ENCODE data around the gene EIF1B. TPM values are rescaled to one million over a fixed set of nuclear protein-coding genes. Genes with fewer than 3 reads are reported as not detected.

The EIF1B gene
- total RNA-seq, 1 donor from 2014 or later = 103 TPM

GRCh38 chr3:40291471-40291870, 18.0 kb upstream of the EIF1B start:
- no peak for DNase-seq (ENCODE audit: low spot score, unreplicated experiment)
- no peak for TF ChIP-seq CTCF (IDR thresholded peaks at IDR 0.05; ENCODE audit: unreplicated experiment)
- H3K27ac Mint-ChIP-seq = no peak overlapping the region
- H3K4me1 Mint-ChIP-seq (ENCODE audit: low read depth) = peaks cover 2% of the 10 kb centered on the region
- H3K27me3 Mint-ChIP-seq = no peaks in the 10 kb centered on the region
- H3K9me3 Mint-ChIP-seq (ENCODE audit: low read depth) = no peaks in the 10 kb centered on the region
- H3K4me3 Mint-ChIP-seq (ENCODE audit: low read depth) = no peak overlapping the region
- H3K36me3 Mint-ChIP-seq (ENCODE audit: insufficient read depth) = no peaks in the 10 kb centered on the region

DNA sequence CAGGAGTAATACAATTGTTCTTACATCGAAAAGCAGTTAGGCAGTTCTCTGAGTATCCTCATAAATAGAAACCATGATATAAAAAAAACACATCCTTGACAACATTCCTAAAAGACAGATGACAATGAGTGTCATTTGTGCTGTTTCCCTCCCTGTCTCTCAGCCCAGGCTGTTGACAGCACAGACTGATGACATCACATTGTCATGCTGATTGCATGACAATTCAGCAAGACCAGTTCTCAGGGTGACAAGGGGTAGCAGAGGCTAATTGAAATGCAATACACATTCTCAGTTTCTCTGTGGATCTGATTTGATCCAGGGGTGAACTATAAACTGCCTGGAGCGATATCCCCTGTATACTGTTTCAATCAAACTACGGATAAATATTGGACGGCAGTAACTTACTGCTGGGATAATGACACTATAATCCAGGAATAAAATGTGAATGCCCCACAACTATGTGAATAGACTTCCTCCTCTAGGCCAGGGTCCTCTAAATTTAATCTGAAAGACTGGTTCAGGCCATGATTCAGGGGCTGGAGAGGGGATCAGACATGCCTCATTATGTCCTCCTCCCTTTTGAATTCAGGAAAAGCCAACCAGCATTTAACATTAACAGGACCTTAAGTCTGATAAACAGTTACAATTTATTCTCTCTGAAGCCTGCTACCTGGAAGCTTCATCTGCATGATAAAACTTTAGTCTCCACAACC, 16.7 kb upstream of the EIF1B start:
- no peak for DNase-seq (ENCODE audit: low spot score, unreplicated experiment)
- H3K36me3 Mint-ChIP-seq (ENCODE audit: insufficient read depth) = no peaks in the 10 kb centered on the region
- H3K27ac Mint-ChIP-seq = no peak overlapping the region
- no peak for TF ChIP-seq CTCF (IDR thresholded peaks at IDR 0.05; ENCODE audit: unreplicated experiment)
- H3K4me3 Mint-ChIP-seq (ENCODE audit: low read depth) = no peak overlapping the region
- H3K4me1 Mint-ChIP-seq (ENCODE audit: low read depth) = peaks cover 2% of the 10 kb centered on the region
- H3K9me3 Mint-ChIP-seq (ENCODE audit: low read depth) = no peaks in the 10 kb centered on the region
- no peaks in the 10 kb centered on the region for H3K27me3 Mint-ChIP-seq

DNA sequence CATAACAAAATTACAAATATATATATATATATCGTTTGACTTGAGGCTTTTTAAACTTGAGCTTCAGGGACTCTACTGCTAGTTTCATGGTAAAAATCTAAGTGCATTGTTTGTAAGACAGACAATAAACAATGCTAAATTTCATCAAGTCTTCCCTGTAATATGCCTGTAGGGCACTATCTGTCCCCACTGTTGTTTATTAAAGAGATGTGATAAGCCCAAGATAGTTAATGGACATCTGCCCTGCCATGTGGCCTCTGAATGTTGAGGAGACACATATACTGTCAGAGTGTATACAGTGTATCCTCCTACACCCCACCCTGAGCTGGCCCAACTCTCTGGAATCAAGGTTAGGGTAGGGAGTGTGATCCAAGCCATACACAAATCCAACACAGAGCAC, 15.1 kb upstream of the EIF1B start:
- Mint-ChIP-seq H3K27ac (no peak overlapping the region), H3K36me3 (ENCODE audit: insufficient read depth) (no peaks in the 10 kb centered on the region), H3K4me3 (ENCODE audit: low read depth) (no peak overlapping the region), H3K9me3 (ENCODE audit: low read depth) (no peaks in the 10 kb centered on the region), H3K27me3 (no peaks in the 10 kb centered on the region), H3K4me1 (ENCODE audit: low read depth) (peaks cover 2% of the 10 kb centered on the region)
- no peak for DNase-seq (ENCODE audit: low spot score, unreplicated experiment)
- TF ChIP-seq CTCF (IDR thresholded peaks at IDR 0.05; ENCODE audit: unreplicated experiment) = no peak

- no peaks in the 10 kb centered on the region for H3K36me3 Mint-ChIP-seq (ENCODE audit: insufficient read depth)
- no peak for DNase-seq (ENCODE audit: low spot score, unreplicated experiment)
- H3K27ac Mint-ChIP-seq = no peak overlapping the region
- no peaks in the 10 kb centered on the region for H3K9me3 Mint-ChIP-seq (ENCODE audit: low read depth)
- no peak for TF ChIP-seq CTCF (IDR thresholded peaks at IDR 0.05; ENCODE audit: unreplicated experiment)
- H3K4me3 Mint-ChIP-seq (ENCODE audit: low read depth) = no peak overlapping the region
- H3K4me1 Mint-ChIP-seq (ENCODE audit: low read depth) = peaks cover 2% of the 10 kb centered on the region
- H3K27me3 Mint-ChIP-seq = no peaks in the 10 kb centered on the region
Measured at GRCh38 chr3:40298075-40298474, 11.4 kb upstream of the EIF1B start.

- Mint-ChIP-seq H3K27me3 (no peaks in the 10 kb centered on the region), H3K4me1 (ENCODE audit: low read depth) (no peaks in the 10 kb centered on the region), H3K9me3 (ENCODE audit: low read depth) (no peaks in the 10 kb centered on the region), H3K4me3 (ENCODE audit: low read depth) (no peak overlapping the region), H3K27ac (no peak overlapping the region), H3K36me3 (ENCODE audit: insufficient read depth) (no peaks in the 10 kb centered on the region)
- no peak for TF ChIP-seq CTCF (IDR thresholded peaks at IDR 0.05; ENCODE audit: unreplicated experiment)
- no peak for DNase-seq (ENCODE audit: low spot score, unreplicated experiment)
Measured at GRCh38 chr3:40299130-40299720, 10.3 kb upstream of the EIF1B start.
